LHCN-M2 (cell line): Measurements from ENCODE around the gene HDAC10. TPM values are rescaled to one million over a fixed set of nuclear protein-coding genes. Genes with fewer than 3 reads are reported as not detected.
A peak's percentile ranks its signal among the peaks of the same experiment; 100 is the strongest.

Source experiments
- DNase-seq: peaks from one replicate; pipeline ENCODE4 v3.0.0-alpha.2; 2012; ENCODE audit warnings: low read depth
- total RNA-seq: library from RNA; depleted of rRNA; stranded (reverse); fragments of >200 nt; gene quantifications from 2 replicates; pipeline ENCODE4 v1.2.3, GENCODE V29; 2014; rRNA removed

Gene HDAC10
- total RNA-seq, 1 experiment from 2014 or later: 28.2 TPM

DNA sequence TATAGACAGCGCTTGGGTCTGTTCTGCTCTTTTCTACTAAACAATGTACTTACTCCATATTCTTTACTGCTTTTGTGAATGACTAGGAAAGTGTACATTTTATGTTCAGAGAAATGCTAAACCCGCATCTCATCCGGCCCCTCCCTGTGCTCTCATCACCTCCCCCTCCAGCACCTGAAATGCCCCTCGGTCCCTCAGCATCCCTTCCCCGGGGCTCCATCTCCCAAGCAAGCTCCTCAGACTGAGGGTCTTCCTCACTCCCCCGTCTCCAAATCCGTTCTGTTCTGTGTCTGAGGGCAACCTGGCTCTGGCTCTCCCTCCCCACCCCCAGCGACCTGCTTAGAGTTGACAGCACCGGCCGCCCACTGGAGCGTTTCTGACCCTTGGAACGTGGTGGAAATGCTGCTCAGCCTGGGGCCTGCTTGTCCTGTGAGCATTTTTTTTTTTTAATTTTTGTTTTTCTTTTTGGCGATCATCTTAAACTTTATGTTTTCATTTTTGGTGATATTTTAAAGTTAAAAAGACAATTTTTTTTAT, 48.9 kb downstream of the HDAC10 start:
- DNase-seq: no peak

DNA sequence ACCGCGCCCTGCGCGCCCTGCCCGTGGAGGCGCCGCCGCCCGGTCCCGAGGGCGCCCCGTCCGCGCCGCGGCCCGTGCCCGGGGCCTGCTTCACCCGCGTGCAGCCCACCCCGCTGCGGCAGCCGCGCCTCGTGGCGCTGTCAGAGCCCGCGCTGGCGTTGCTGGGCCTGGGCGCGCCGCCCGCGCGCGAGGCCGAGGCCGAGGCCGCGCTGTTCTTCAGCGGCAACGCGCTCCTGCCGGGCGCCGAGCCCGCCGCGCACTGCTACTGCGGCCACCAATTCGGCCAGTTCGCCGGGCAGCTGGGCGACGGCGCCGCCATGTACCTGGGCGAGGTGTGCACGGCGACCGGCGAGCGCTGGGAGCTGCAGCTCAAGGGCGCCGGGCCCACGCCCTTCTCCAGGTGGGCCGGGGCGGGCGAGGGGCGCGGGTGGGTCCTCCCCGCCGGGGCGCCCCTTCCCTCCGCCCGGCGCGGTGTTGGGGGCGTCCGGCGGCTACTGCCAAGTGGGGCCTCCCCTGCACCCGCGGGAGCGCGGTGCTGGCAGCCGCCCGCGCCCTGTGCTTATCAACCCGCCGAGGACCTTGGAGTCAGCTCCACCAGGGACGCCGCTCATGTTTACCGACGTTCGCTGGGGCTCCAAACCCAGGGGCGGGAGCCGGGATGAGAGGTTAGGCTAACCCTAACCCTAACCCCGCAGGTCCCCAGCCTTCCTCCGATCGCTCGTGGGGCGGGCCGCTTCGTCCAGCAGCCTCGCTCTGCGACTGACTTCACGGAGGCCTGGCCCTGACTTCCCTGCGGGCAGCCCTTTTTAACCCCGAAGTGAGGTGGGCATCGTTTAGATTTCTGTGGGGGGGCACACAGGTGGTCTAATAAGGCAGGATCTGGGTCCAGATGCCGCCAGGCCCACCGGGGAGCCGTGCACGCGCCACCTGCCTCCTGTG, 49.6 kb downstream of the HDAC10 start:
- DNase-seq: no peak

DNA sequence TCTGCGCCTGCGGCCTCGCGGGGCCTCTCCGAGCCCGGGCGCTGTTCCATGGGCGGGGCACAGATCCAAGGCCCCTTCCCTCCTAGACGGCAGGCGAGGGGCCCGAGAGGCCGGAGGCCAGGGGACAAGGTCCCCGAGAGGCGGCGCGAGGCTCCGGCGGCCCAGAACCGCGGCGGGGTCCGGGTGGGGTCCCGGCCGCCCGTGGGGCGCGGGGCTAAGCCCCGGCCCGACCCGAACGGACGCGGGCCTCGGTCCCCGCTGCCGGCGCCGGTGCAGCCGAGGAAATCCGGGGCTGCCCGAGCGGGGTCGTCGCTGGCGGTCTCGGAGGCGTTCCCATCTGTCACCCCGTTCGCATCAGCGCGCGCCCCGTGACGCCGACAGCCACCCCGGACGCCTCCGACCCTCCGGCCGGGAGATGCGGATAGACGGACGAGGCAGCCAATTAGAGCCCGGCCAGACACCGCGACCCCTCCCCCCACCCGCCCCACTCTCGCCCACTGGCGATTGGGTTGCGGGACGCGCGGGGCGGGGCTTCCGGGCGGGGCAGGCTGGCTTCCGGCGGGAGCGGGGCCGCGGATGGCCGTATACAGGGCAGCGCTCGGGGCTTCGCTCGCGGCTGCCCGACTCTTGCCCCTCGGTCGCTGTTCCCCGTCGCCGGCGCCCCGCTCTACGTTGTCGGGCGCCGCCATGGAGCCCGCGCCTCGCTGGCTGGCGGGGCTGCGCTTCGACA, 50.4 kb downstream of the HDAC10 start, which contains the start of gene SELENOO:
Gene SELENOO (plus strand): TSS at position 551 of the 730 bp plus-strand sequence. CDS start 26 bp downstream, at position 577.
- peak; percentile 84 for DNase-seq

DNA sequence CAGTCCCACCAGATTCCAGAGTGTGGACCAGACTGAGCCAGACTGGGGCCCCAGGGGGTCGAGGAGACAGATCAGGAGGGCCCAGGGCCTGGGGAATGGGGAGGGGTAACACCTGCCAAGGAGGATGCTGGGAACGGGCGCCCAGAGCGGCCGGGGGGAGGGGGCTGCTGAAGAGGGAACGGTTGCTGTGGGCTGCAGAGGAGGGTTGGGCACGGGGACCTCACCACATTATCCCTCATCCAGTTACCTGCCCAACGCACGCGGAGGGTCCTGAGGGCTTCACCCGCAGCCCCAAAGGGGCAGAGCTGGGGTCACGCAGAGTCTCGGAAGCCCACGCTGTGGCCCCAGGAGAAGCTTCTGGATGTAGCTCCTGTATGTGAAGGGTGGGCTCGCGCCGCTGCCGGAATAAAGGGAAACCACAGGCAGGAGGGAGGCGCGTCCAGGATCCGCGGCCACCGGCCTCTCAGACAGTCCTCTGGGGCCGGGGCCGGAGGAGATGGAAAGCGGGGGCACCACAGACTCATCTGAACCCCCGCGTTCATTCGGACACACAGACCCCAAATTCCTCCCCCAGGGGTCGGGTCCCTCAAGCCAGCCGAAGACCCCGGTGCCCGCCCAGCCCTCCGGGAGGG, 51.1 kb downstream of the HDAC10 start:
- no peak for DNase-seq

DNA sequence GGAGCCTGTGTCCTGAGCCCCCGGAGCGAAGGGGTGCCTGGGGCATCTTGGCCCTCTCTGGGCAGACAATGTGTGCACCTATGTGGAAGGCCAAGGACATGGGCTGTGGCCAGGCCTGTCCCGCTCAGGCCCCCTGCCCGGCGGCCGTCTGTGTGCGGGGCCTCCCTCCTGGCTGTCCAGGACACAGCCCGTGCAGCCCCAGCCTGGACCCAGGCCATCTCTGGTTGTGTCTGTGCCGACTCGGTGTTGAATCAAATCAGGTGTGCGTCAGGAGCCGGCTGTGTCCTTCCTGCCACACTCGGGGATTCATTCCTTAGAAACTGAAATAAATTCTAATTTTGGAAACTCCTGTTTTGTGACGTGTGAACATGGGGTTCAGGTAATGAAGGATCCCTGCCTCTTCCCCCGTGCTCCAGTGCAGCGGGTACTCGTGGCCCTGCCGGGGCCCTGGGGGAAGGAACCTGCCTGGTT, 51.8 kb downstream of the HDAC10 start:
- no peak for DNase-seq

DNA sequence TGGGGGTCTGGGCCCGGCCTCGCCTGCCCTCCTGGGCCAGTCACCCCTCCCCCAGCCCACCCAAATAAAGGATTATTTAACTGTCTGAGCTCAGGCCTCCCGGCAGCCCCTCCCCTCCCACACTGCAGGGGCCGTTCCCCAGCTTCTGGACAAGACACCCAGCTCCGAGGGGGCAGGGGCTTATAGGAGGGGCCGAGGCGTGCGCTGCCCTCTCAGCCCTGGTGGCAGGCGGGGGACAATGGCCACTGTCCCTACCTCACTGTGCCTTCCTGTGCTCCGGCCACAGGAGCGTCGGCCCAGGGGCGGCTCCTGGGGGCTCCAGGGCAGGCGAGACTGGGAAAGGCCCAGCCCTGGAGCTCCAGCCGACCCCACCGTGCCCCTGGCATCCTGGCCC, 52.4 kb downstream of the HDAC10 start:
- DNase-seq: no peak

DNA sequence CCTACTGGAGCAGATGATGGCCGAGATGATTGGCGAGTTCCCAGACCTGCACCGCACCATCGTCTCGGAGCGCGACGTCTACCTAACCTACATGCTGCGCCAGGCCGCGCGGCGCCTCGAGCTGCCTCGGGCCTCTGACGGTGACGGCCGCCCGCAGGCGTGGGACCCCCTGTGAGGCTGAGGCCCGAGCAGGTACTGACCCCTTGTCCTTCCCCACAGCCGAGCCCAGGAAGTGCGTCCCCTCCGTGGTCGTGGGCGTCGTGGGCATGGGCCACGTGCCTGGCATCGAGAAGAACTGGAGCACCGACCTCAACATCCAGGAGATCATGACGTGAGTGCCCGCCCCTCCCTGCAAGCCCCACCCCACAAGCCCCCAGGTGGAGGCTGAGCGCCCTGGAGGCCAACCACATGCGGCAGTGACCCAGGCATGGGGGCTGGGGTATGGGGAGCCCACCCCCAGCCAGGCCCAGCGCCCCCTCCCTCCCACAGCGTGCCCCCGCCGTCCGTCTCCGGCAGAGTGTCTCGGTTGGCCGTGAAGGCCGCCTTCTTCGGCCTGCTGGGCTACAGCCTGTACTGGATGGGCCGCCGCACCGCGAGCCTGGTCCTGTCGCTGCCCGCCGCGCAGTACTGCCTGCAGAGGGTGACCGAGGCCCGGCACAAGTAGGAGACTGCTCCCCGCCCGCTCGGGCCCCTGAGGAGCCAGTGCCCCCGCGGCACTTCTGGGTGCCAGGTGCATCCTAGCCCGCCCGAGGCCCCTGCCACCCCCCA, 53.0 kb downstream of the HDAC10 start:
- DNase-seq: no peak

DNA sequence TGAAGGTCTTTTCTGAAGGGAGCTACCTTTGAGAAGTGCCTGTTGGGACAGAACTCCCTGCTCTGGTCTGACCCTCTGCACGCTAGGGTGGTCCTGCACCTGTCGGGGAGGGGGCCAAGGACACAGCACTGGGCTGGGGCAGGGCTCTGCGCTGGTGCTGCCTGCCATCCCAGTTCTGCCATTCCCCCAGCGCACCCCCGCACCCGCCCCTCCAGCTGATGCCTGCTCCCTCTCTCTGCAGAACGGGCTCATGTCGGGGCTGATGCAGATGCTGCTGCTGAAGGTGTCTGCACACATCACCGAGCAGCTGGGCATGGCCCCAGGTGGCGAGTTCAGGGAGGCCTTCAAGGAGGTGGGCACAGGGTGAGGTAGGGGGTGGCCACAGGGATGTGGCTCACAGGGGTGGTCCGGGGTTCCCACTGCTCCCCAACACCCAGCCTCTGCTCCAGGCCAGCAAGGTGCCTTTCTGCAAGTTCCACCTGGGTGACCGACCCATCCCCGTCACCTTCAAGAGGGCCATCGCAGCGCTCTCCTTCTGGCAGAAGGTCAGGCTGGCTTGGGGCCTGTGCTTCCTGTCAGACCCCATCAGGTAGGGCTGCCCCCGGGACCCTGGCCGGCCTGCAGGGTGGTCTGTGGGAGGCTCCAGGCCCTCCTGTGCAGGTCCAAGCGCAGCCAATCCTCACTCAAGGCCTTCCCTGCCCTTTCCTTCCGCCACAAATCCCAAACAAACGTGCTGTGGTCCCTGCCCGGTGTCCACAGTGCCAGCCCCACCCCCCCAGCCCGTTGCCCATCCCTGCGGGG, 53.9 kb downstream of the HDAC10 start:
- DNase-seq: no peak

DNA sequence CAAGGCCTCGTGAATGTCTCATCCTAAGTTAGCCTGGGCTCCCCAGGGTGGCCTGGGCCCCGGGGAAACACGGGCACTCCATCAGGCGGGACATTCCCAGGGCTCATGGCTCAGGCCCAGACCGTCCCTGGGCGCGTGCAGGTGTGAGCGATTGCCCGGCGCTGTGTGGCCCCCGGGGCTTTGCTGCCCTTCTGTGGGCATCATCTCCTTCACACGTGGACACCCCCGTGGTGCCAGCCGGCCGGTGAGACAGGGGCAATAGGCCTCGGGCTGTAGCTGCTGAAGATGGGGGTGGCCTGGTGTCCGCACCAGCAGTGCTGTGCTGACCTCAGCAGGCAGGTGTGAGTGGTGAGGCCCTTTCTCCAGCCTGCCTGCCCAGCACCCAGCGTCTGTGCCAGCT, 54.8 kb downstream of the HDAC10 start:
- no peak for DNase-seq

Other genes with a start within 250 kb of the HDAC10 start
- gene IL17REL, start 238.5 kb downstream of the HDAC10 start, total RNA-seq: not detected in 2 replicates
- gene TTLL8, start 193.0 kb downstream of the HDAC10 start, total RNA-seq: not detected in 2 replicates
- gene MLC1, start 165.8 kb downstream of the HDAC10 start, total RNA-seq: not detected in 2 replicates
- 0.23 and 0.32 TPM in 2 replicates for gene MOV10L1, start 161.3 kb downstream of the HDAC10 start, total RNA-seq
- gene PANX2, start 80.5 kb downstream of the HDAC10 start, total RNA-seq: 0.17 TPM in 1 of 2 replicates, not detected in the other
- gene TRABD, start 65.4 kb downstream of the HDAC10 start, total RNA-seq: 26.3 and 31.5 TPM in 2 replicates
- gene SELENOO, start 50.3 kb downstream of the HDAC10 start, total RNA-seq: 27.2 and 36.7 TPM in 2 replicates
- 29.8 and 34.6 TPM in 2 replicates for gene TUBGCP6, start 6.2 kb downstream of the HDAC10 start, total RNA-seq
- 31.2 and 33.8 TPM in 2 replicates for gene MAPK12, start 10.4 kb upstream of the HDAC10 start, total RNA-seq
- gene MAPK11, start 19.1 kb upstream of the HDAC10 start, total RNA-seq: 7.6 and 8.3 TPM in 2 replicates
- gene PLXNB2, start 56.4 kb upstream of the HDAC10 start, total RNA-seq: 140 and 148 TPM in 2 replicates
- 2.8 and 3.5 TPM in 2 replicates for gene DENND6B, start 75.7 kb upstream of the HDAC10 start, total RNA-seq
- 62.8 and 64.2 TPM in 2 replicates for gene PPP6R2, start 92.1 kb upstream of the HDAC10 start, total RNA-seq
- gene SBF1, start 223.8 kb upstream of the HDAC10 start, total RNA-seq: 69.2 and 76.2 TPM in 2 replicates
- gene ADM2, start 230.3 kb upstream of the HDAC10 start, total RNA-seq: not detected in 2 replicates
- not detected in 2 replicates for gene MIOX, start 235.6 kb upstream of the HDAC10 start, total RNA-seq